CD4-positive, alpha-beta T cell treated with Interleukin-17A for 4 hours (primary cell): ENCODE results near the gene CRTAC1.
"Not testable (repeated sequence)": the region's sequence is repeated elsewhere in the genome, so short reads cannot be mapped to it uniquely, and the experiment has no call there.

Experiments used
- DNase-seq: peaks from one replicate; pipeline ENCODE4 v3.0.0-alpha.2; 2020; ENCODE audit warnings: mixed read lengths

The CRTAC1 gene

GRCh38 chr10:97866524-97867219 is 163.7 kb downstream of the CRTAC1 start:
- DNase-seq = no peak

GRCh38 chr10:97865488-97865887 is 164.9 kb downstream of the CRTAC1 start:
- DNase-seq = no peak

GRCh38 chr10:97863808-97864207 is 166.6 kb downstream of the CRTAC1 start:
- no peak for DNase-seq

- no peak for DNase-seq
Measured at GRCh38 chr10:97861924-97862323, 168.5 kb downstream of the CRTAC1 start.

- no peak for DNase-seq
Measured at GRCh38 chr10:97861097-97861750, 169.2 kb downstream of the CRTAC1 start.

GRCh38 chr10:97858001-97858439 is 172.4 kb downstream of the CRTAC1 start:
- DNase-seq = no peak

- DNase-seq = no peak
Measured at GRCh38 chr10:97854743-97855142, 175.7 kb downstream of the CRTAC1 start.

GRCh38 chr10:97852840-97853405 is 177.5 kb downstream of the CRTAC1 start:
- DNase-seq = no peak

- DNase-seq = peak; percentile 18
Measured at GRCh38 chr10:97852277-97852676, 178.1 kb downstream of the CRTAC1 start.

GRCh38 chr10:97851341-97852001 is 178.9 kb downstream of the CRTAC1 start:
- DNase-seq = peak; percentile 56

- DNase-seq = peak; percentile 32
Measured at GRCh38 chr10:97850446-97850845, 180.0 kb downstream of the CRTAC1 start.

GRCh38 chr10:97849687-97850402 is 180.6 kb downstream of the CRTAC1 start, which contains the start of gene GOLGA7B:
Gene GOLGA7B (plus strand): TSS chr10:97849843. CDS start chr10:97850304, 461 bp downstream.
- DNase-seq = peak; percentile 79

- DNase-seq = no peak
Measured at GRCh38 chr10:97849103-97849686, 181.2 kb downstream of the CRTAC1 start.

- DNase-seq = no peak
Measured at GRCh38 chr10:97844678-97845077, 185.7 kb downstream of the CRTAC1 start.

- DNase-seq = not testable (repeated sequence)
Measured at GRCh38 chr10:97843972-97844371, 186.4 kb downstream of the CRTAC1 start.

GRCh38 chr10:97843281-97843671 is 187.1 kb downstream of the CRTAC1 start:
- DNase-seq = no peak

GRCh38 chr10:97842656-97843280 is 187.7 kb downstream of the CRTAC1 start:
- DNase-seq = no peak

GRCh38 chr10:97842114-97842513 is 188.3 kb downstream of the CRTAC1 start:
- not testable (repeated sequence) for DNase-seq

- DNase-seq = not testable (repeated sequence)
Measured at GRCh38 chr10:97841166-97841565, 189.3 kb downstream of the CRTAC1 start.

GRCh38 chr10:97838091-97838490 is 192.3 kb downstream of the CRTAC1 start:
- no peak for DNase-seq

- DNase-seq = no peak
Measured at GRCh38 chr10:97836446-97836845, 194.0 kb downstream of the CRTAC1 start.

GRCh38 chr10:97831259-97831658 is 199.2 kb downstream of the CRTAC1 start:
- DNase-seq = no peak
